HepG2 (cell line): ENCODE results near the gene NGDN.

Experiments
- BHLHE40 ChIP-seq: IDR thresholded peaks from 2 replicates; pipeline ENCODE4 v1.6.1; 2011; ENCODE audit warnings: low read length, improper control_type of control experiment
- CEBPB ChIP-seq: IDR thresholded peaks from 2 replicates; pipeline ENCODE4 v1.6.1; 2011; ENCODE audit warnings: low read depth, low read length, improper control_type of control experiment, borderline replicate concordance
- DNMT3B ChIP-seq: conservative IDR thresholded peaks from 2 replicates; pipeline ENCODE4 v1.6.1; 2016; ENCODE audit warnings: missing biosample characterization, control low read depth
- MYNN ChIP-seq: sonication (generic); formaldehyde crosslinking; IDR thresholded peaks from 2 replicates; pipeline ENCODE4 v1.4.0; 2020; ENCODE audit warnings: mild to moderate bottlenecking, low read depth, missing genetic modification reagents
- NCOR1 ChIP-seq: fragments of 200-600 bp; sonication (generic); IDR thresholded peaks from 2 replicates; pipeline ENCODE4 v1.7.0; 2017; ENCODE audit warnings: antibody characterized with exemption, low read length, borderline replicate concordance
- THAP8 ChIP-seq: sonication (generic); formaldehyde crosslinking; IDR thresholded peaks from 2 replicates; pipeline ENCODE4 v1.5.1; 2020; ENCODE audit warnings: missing genetic modification reagents, mild to moderate bottlenecking, borderline replicate concordance
- ZBTB21 ChIP-seq: sonication (generic); formaldehyde crosslinking; IDR thresholded peaks from 2 replicates; pipeline ENCODE4 v1.4.0; 2020; ENCODE audit warnings: missing genetic modification reagents
- ZNF790 ChIP-seq: sonication (generic); formaldehyde crosslinking; IDR thresholded peaks from 2 replicates; pipeline ENCODE4 v1.8.0; 2022; ENCODE audit warnings: missing genetic modification reagents, mild to moderate bottlenecking, borderline replicate concordance
- TF ChIP-seq, protein P1 (sequence below): sonication (generic); formaldehyde crosslinking; IDR thresholded peaks from 2 replicates; pipeline ENCODE4 v1.5.0; 2020; ENCODE audit warnings: mild to moderate bottlenecking, missing genetic modification reagents, moderate library complexity
- TF ChIP-seq, protein P2 (sequence below): sonication (generic); formaldehyde crosslinking; IDR thresholded peaks from 2 replicates; pipeline ENCODE4 v1.5.0; 2020; ENCODE audit warnings: missing genetic modification reagents, mild to moderate bottlenecking, borderline replicate concordance

DNA sequence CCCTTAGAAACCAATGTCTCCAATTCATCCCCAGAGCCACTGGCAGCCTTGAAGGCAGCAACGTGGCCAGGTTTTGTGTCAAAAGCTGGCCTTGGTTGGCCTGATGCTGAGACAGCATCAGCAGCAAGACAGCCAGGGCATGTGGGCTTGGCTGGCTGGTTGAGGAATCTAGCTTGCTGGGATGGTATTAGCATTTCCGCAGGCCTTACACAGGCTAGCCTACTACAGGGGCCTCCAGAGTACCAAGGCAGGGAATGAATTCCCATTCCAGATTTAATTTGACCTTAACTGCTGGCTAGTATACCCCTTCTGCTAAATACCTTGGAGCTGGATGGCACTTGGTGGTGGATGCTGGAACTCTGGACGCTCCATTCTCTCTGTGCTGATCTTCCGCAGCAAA is 15.8 kb downstream of the NGDN start:
- TF ChIP-seq ZBTB21 (CRISPR knock-in tag) = no peak
- no peak for TF ChIP-seq ZNF790 (CRISPR knock-in tag)
- TF ChIP-seq, protein P1, sequence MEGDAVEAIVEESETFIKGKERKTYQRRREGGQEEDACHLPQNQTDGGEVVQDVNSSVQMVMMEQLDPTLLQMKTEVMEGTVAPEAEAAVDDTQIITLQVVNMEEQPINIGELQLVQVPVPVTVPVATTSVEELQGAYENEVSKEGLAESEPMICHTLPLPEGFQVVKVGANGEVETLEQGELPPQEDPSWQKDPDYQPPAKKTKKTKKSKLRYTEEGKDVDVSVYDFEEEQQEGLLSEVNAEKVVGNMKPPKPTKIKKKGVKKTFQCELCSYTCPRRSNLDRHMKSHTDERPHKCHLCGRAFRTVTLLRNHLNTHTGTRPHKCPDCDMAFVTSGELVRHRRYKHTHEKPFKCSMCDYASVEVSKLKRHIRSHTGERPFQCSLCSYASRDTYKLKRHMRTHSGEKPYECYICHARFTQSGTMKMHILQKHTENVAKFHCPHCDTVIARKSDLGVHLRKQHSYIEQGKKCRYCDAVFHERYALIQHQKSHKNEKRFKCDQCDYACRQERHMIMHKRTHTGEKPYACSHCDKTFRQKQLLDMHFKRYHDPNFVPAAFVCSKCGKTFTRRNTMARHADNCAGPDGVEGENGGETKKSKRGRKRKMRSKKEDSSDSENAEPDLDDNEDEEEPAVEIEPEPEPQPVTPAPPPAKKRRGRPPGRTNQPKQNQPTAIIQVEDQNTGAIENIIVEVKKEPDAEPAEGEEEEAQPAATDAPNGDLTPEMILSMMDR = no peak
- TF ChIP-seq BHLHE40 = no peak
- TF ChIP-seq, protein P2, sequence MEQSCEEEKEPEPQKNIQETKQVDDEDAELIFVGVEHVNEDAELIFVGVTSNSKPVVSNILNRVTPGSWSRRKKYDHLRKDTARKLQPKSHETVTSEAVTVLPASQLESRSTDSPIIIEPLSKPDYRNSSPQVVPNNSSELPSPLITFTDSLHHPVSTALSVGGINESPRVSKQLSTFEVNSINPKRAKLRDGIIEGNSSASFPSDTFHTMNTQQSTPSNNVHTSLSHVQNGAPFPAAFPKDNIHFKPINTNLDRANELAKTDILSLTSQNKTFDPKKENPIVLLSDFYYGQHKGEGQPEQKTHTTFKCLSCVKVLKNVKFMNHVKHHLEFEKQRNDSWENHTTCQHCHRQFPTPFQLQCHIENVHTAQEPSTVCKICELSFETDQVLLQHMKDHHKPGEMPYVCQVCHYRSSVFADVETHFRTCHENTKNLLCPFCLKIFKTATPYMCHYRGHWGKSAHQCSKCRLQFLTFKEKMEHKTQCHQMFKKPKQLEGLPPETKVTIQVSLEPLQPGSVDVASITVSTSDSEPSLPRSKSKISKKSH (CRISPR knock-in tag) = no peak
- TF ChIP-seq THAP8 (CRISPR knock-in tag) = no peak
- no peak for TF ChIP-seq MYNN (CRISPR knock-in tag)
- no peak for TF ChIP-seq NCOR1
- no peak for TF ChIP-seq CEBPB
- TF ChIP-seq DNMT3B (CRISPR knock-in tag) = no peak
